Fibroblast of lung (primary cell): Measurements from ENCODE around the gene MCEMP1. TPM values are rescaled to one million over a fixed set of nuclear protein-coding genes. Genes with fewer than 3 reads are reported as not detected.

Source experiments
- DNase-seq, 2 donors: peaks; one replicate each; pipeline versions ENCODE4 v3.0.0 to v3.0.0-alpha.2; 2010; ENCODE audit warnings: low read depth in 2 of 2
- H2AFZ ChIP-seq: 2 replicates; pipeline ENCODE4 v1.5.1; 2012; ENCODE audit warnings: low read length, control low read depth, inconsistent platforms
- H3K27ac ChIP-seq: 2 replicates; pipeline ENCODE4 v1.5.1; 2011; ENCODE audit warnings: low read length, control low read depth; ENCODE audit not compliant: insufficient read depth
- H3K27me3 ChIP-seq: 2 replicates; pipeline ENCODE4 v1.5.1; 2011; ENCODE audit warnings: mild to moderate bottlenecking, low read length; ENCODE audit not compliant: control insufficient read depth, insufficient read depth
- H3K36me3 ChIP-seq: 2 replicates; pipeline ENCODE4 v1.5.1; 2011; ENCODE audit warnings: low read length; ENCODE audit not compliant: control insufficient read depth, insufficient read depth
- H3K4me1 ChIP-seq: 2 replicates; pipeline ENCODE4 v1.5.1; 2011; ENCODE audit warnings: low read length; ENCODE audit not compliant: control insufficient read depth, insufficient read depth; ENCODE audit errors: extremely low read depth
- H3K4me2 ChIP-seq: 2 replicates; pipeline ENCODE4 v1.5.1; 2011; ENCODE audit warnings: low read length, control low read depth; ENCODE audit not compliant: insufficient read depth; ENCODE audit errors: extremely low read depth
- H3K4me3 ChIP-seq, 4 experiments: fragments of 200-600 bp in 1 of 4; sonication (generic) in 1 of 4; replicated peaks in 1 of 4; 2 replicates each; pipeline ENCODE4 v1.5.1; 2011 to 2016; ENCODE audit warnings: low read length in 4 of 4, low read depth in 3 of 4, mild to moderate bottlenecking in 3 of 4, control low read depth in 2 of 4, inconsistent platforms in 1 of 4, mixed read lengths in 1 of 4; ENCODE audit not compliant: insufficient read depth in 1 of 4; ENCODE audit errors: control extremely low read depth in 1 of 4
- H3K79me2 ChIP-seq: 2 replicates; pipeline ENCODE4 v1.5.1; 2012; ENCODE audit warnings: mild to moderate bottlenecking, low read length, inconsistent platforms; ENCODE audit not compliant: control insufficient read depth, insufficient read depth
- H3K9ac ChIP-seq: 2 replicates; pipeline ENCODE4 v1.5.1; 2011; ENCODE audit warnings: mild to moderate bottlenecking, low read length, control low read depth; ENCODE audit not compliant: insufficient read depth
- H3K9me3 ChIP-seq: 2 replicates; pipeline ENCODE4 v1.5.1; 2012; ENCODE audit warnings: low read depth, low read length; ENCODE audit not compliant: control insufficient read depth, insufficient read depth
- H4K20me1 ChIP-seq: 2 replicates; pipeline ENCODE4 v1.5.1; 2011; ENCODE audit warnings: low read length; ENCODE audit not compliant: control insufficient read depth, insufficient read depth; ENCODE audit errors: extremely low read depth
- EZH2 ChIP-seq: IDR thresholded peaks from 2 replicates; pipeline ENCODE4 v1.5.1; 2012; ENCODE audit warnings: low read length, control low read depth, mild to moderate bottlenecking; ENCODE audit errors: missing control alignments
- polyA plus RNA-seq, 2 donors: library from polyadenylated mRNA; depleted of rRNA in 1 of 2; stranded (reverse) in 1 of 2; unstranded in 1 of 2; fragments of >200 nt; gene quantifications; 2 replicates each; pipeline ENCODE4 v1.2.1, GENCODE V29; 2011 to 2012; ENCODE audit warnings: missing spikeins in 1 of 2
- total RNA-seq: library from RNA; depleted of rRNA; stranded (reverse); fragments of >200 nt; gene quantifications from 2 replicates; pipeline ENCODE4 v1.2.1, GENCODE V29; 2014
- TF ChIP-seq, protein P1 (sequence below), 2 donors: IDR thresholded peaks in 1 of 2; conservative IDR thresholded peaks in 1 of 2; 1 replicate in 1 of 2; 2 replicates in 1 of 2; pipeline ENCODE4 v1.5.1; 2011 to 2012; ENCODE audit warnings: low read length in 2 of 2, control low read depth in 1 of 2, inconsistent platforms in 1 of 2, low read depth in 1 of 2, mild to moderate bottlenecking in 1 of 2

MCEMP1 gene
- total and polyA plus RNA-seq, 2 donors (not counting 1 experiment from before 2014, with no cell fraction given) = not detected

DNA sequence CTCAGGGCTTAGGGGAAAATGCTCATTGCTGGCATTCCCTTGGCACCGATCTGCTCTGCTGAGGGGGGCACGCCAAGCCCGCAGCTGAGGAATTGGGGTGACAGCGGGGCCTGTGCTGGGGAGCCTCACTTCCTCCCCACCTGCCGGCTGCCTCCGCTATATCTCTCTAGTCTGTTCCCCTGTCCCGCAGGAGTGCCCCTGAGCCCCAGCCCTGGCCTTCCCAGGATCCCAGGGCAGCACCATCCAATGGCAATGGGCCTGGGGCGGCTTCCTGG is 30.5 kb upstream of the MCEMP1 start:
- H3K4me1 ChIP-seq = no peaks in the 10 kb centered on the region
- H3K79me2 ChIP-seq = no peaks in the 10 kb centered on the region
- no peaks in the 10 kb centered on the region for H3K27me3 ChIP-seq
- no peak overlapping the region for H3K4me3 ChIP-seq
- H3K9ac ChIP-seq = no peak overlapping the region
- no peaks in the 10 kb centered on the region for H3K36me3 ChIP-seq
- no peak overlapping the region for H3K4me2 ChIP-seq
- H3K27ac ChIP-seq = no peak overlapping the region
- no peak for DNase-seq
- H4K20me1 ChIP-seq = no peaks in the 10 kb centered on the region
- TF ChIP-seq, protein P1, sequence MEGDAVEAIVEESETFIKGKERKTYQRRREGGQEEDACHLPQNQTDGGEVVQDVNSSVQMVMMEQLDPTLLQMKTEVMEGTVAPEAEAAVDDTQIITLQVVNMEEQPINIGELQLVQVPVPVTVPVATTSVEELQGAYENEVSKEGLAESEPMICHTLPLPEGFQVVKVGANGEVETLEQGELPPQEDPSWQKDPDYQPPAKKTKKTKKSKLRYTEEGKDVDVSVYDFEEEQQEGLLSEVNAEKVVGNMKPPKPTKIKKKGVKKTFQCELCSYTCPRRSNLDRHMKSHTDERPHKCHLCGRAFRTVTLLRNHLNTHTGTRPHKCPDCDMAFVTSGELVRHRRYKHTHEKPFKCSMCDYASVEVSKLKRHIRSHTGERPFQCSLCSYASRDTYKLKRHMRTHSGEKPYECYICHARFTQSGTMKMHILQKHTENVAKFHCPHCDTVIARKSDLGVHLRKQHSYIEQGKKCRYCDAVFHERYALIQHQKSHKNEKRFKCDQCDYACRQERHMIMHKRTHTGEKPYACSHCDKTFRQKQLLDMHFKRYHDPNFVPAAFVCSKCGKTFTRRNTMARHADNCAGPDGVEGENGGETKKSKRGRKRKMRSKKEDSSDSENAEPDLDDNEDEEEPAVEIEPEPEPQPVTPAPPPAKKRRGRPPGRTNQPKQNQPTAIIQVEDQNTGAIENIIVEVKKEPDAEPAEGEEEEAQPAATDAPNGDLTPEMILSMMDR (conservative IDR thresholded peaks at IDR 0.05 in 1 of 2, IDR thresholded peaks at IDR 0.05 in 1 of 2; ENCODE audit: low read depth in 1 of 2, low read length in 2 of 2) = no peak
- no peak for TF ChIP-seq EZH2
- no peak overlapping the region for H2AFZ ChIP-seq
- H3K9me3 ChIP-seq = no peaks in the 10 kb centered on the region

DNA sequence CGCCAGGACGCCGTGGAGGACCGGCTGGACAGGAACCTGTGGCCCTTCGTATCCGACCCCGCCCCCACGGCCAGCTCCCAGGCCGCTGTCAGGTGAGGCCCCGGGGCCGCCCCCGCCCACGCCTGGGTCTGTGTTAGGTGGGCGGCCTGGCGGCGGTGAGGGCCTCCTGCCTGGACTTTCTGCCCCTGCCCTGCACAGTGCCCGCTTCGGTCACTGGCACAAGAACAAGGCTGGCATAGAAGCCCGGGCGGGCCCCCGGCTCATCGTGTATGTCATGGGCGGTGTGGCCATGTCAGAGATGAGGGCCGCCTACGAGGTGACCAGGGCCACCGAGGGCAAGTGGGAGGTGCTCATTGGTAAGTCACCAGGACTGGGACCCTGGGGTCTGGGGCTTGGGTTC is 29.7 kb upstream of the MCEMP1 start:
- H3K79me2 ChIP-seq = no peaks in the 10 kb centered on the region
- DNase-seq = no peak
- TF ChIP-seq, protein P1 (conservative IDR thresholded peaks at IDR 0.05 in 1 of 2, IDR thresholded peaks at IDR 0.05 in 1 of 2; ENCODE audit: low read depth in 1 of 2, low read length in 2 of 2) = no peak
- TF ChIP-seq EZH2 = no peak
- H3K4me3 ChIP-seq = no peak overlapping the region
- H3K27ac ChIP-seq = no peak overlapping the region
- no peaks in the 10 kb centered on the region for H3K27me3 ChIP-seq
- no peaks in the 10 kb centered on the region for H3K36me3 ChIP-seq
- H4K20me1 ChIP-seq = no peaks in the 10 kb centered on the region
- no peaks in the 10 kb centered on the region for H3K9me3 ChIP-seq
- H2AFZ ChIP-seq = no peak overlapping the region
- H3K9ac ChIP-seq = no peak overlapping the region
- peaks cover under 1% of the 10 kb centered on the region for H3K4me1 ChIP-seq
- no peak overlapping the region for H3K4me2 ChIP-seq

DNA sequence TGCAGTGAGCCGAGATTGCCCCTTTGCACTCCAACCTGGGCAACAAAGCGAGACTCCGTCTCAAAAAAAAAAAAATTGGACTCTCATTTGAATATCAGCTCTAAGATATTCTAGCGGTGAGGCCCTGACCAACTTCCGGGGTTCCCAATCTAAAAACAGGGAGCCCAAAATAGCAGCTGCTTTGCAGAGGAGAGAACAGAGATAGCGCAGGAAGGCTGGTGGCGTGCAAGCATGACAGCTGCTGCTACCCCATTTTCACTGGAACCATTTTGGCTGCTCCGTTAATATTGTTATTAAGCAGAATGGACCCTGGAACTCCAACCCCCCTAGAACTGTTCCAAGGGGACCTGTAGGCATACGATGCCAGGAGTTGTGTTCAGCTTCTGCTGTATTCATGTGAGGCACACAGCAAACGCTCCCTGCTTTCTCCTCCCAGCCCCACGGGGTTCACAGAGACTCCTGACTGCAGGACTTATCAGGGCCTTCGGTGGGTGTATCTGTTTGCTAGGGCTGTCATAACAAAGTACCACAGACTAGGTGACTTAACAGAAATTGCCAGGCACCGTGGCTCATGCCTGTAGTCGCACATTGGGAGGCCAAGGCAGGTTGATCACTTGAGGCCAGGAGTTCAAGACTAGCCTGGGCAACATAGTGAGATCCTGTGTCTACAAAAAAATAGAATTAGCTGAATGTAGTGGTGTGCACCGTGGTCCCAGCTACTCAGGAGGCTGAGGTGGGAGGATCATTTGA is 28.4 kb upstream of the MCEMP1 start:
- Histone ChIP-seq H3K9ac (no peak overlapping the region), H3K4me3 (no peak overlapping the region), H3K36me3 (no peaks in the 10 kb centered on the region), H3K9me3 (no peaks in the 10 kb centered on the region), H4K20me1 (no peaks in the 10 kb centered on the region), H3K79me2 (no peaks in the 10 kb centered on the region), H3K4me2 (no peak overlapping the region), H3K27me3 (no peaks in the 10 kb centered on the region), H2AFZ (no peak overlapping the region), H3K27ac (no peak overlapping the region), H3K4me1 (peaks cover 3% of the 10 kb centered on the region)
- no peak for DNase-seq
- TF ChIP-seq, protein P1 (conservative IDR thresholded peaks at IDR 0.05 in 1 of 2, IDR thresholded peaks at IDR 0.05 in 1 of 2; ENCODE audit: low read depth in 1 of 2, low read length in 2 of 2) = no peak
- TF ChIP-seq EZH2 = no peak
